Activated naive CD4-positive, alpha-beta T cell treated with anti-CD3 and anti-CD28 coated beads, Interleukin-2, amount 50 U/mL, for 24 hours (primary cell): ENCODE results near the gene TMEM179B.

Experiments
- H3K27ac Mint-ChIP-seq: one replicate; pipeline ENCODE4 v1.8.0; 2021; ENCODE audit warnings: mild to moderate bottlenecking, mixed read lengths
- H3K27me3 Mint-ChIP-seq: one replicate; pipeline ENCODE4 v1.8.0; 2021; ENCODE audit warnings: mixed read lengths
- H3K36me3 Mint-ChIP-seq: one replicate; pipeline ENCODE4 v1.8.0; 2021; ENCODE audit warnings: mixed read lengths
- H3K4me1 Mint-ChIP-seq: one replicate; pipeline ENCODE4 v1.8.0; 2021; ENCODE audit warnings: mixed read lengths
- H3K4me3 Mint-ChIP-seq: one replicate; pipeline ENCODE4 v1.8.0; 2021; ENCODE audit warnings: mild to moderate bottlenecking, mixed read lengths
- H3K9me3 Mint-ChIP-seq: one replicate; pipeline ENCODE4 v1.8.0; 2021; ENCODE audit warnings: mixed read lengths

The TMEM179B gene

DNA sequence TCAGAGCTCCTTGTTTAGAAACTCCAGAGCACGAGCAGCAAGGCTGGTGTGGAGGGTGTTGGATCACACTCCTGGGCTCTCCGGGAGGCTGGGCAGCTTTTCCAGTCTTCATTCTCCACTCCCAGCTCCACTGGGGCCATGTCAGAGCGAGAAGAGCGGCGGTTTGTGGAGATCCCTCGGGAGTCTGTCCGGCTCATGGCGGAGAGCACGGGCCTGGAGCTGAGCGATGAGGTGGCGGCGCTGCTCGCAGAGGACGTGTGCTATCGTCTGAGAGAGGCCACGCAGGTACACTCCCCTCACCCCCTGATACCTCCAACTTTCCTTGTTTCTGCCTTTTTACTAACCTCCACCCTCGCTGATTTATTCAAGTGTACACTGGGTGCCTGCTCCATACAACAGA is 11.6 kb upstream of the TMEM179B start:
- peaks cover 23% of the 10 kb centered on the region for H3K4me1 Mint-ChIP-seq
- no peak overlapping the region for H3K27ac Mint-ChIP-seq
- no peaks in the 10 kb centered on the region for H3K36me3 Mint-ChIP-seq
- H3K9me3 Mint-ChIP-seq: no peaks in the 10 kb centered on the region
- no peaks in the 10 kb centered on the region for H3K27me3 Mint-ChIP-seq
- H3K4me3 Mint-ChIP-seq: no peak overlapping the region

DNA sequence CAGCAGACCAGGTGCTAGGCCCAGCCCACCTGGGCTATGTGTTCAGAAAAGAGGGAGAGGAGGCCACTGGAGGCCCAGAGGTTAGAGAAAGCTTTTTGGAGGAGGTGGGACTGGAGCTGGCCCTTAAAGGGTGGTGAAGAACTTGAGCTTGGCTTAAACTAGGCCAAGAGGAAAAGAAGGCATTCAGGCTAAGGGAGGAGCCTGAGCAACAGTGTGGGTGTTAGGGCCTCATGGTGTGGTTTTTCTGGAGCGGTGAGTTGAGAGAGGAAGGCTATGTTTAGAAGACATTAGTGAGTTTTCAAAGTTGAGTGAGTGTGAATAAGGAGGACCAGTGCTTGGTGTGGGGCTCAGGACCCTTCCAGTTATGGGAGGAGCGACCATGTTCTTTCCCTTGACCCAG is 9.8 kb upstream of the TMEM179B start:
- Mint-ChIP-seq H3K9me3 (no peaks in the 10 kb centered on the region), H3K4me1 (peaks cover 11% of the 10 kb centered on the region), H3K27ac (peak overlapping the region; percentile 83), H3K4me3 (no peak overlapping the region), H3K36me3 (no peaks in the 10 kb centered on the region), H3K27me3 (no peaks in the 10 kb centered on the region)

DNA sequence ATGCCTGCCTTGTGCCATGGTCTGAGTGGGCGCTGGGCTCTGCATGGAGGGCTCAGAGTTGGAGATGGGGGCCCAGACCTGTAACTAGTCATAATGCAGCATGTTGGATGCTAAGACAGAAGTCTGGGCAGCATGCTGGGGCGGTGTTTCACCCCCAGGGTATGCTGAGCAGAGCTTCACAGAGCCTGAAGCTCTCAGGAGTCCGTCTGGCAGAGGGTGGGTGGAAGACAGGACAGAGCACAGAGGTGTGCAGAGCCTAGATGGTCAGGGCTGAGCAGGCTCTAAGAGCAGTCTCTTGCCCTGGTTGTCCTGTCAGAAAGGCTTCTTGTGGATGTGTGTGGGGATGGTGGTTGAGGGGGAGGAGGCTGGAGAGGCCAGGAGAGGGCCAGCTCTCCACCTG is 8.8 kb upstream of the TMEM179B start:
- no peak overlapping the region for H3K4me3 Mint-ChIP-seq
- H3K27ac Mint-ChIP-seq: no peak overlapping the region
- no peaks in the 10 kb centered on the region for H3K36me3 Mint-ChIP-seq
- H3K4me1 Mint-ChIP-seq: peaks cover 10% of the 10 kb centered on the region
- no peaks in the 10 kb centered on the region for H3K9me3 Mint-ChIP-seq
- H3K27me3 Mint-ChIP-seq: no peaks in the 10 kb centered on the region

GRCh38 chr11:62782753-62783152 is 4.4 kb upstream of the TMEM179B start:
- H3K36me3 Mint-ChIP-seq: no peaks in the 10 kb centered on the region
- H3K9me3 Mint-ChIP-seq: no peaks in the 10 kb centered on the region
- H3K4me3 Mint-ChIP-seq: no peak overlapping the region
- H3K4me1 Mint-ChIP-seq: peaks cover 12% of the 10 kb centered on the region
- no peak overlapping the region for H3K27ac Mint-ChIP-seq
- H3K27me3 Mint-ChIP-seq: no peaks in the 10 kb centered on the region

GRCh38 chr11:62786318-62787004 is 741 bp upstream of the TMEM179B start:
- Mint-ChIP-seq H3K27me3 (no peaks in the 10 kb centered on the region), H3K9me3 (no peaks in the 10 kb centered on the region), H3K36me3 (peaks cover 4% of the 10 kb centered on the region), H3K4me3 (peak overlapping the region; percentile 89), H3K4me1 (peaks cover 40% of the 10 kb centered on the region), H3K27ac (peak overlapping the region; percentile 90)

DNA sequence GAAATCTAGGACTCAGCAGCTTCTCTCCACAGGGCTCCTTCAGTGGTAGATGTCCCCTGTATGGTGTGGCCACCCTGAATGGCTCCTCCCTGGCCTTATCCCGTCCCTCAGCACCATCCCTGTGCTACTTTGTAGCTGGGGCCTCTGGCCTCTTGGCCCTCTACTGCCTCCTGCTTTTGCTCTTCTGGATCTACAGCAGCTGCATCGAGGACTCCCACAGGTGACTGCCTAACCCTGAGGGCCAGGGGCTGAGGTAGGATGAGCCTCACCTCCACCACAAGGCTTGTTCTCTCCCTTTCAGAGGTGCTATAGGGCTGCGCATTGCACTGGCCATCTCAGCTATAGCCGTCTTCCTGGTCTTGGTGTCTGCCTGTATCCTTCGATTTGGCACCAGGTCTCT is 1.8 kb downstream of the TMEM179B start:
- peaks cover 49% of the 10 kb centered on the region for H3K4me1 Mint-ChIP-seq
- H3K4me3 Mint-ChIP-seq: peak overlapping the region; percentile 95
- peaks cover 9% of the 10 kb centered on the region for H3K36me3 Mint-ChIP-seq
- no peaks in the 10 kb centered on the region for H3K27me3 Mint-ChIP-seq
- no peaks in the 10 kb centered on the region for H3K9me3 Mint-ChIP-seq
- H3K27ac Mint-ChIP-seq: peak overlapping the region; percentile 78

DNA sequence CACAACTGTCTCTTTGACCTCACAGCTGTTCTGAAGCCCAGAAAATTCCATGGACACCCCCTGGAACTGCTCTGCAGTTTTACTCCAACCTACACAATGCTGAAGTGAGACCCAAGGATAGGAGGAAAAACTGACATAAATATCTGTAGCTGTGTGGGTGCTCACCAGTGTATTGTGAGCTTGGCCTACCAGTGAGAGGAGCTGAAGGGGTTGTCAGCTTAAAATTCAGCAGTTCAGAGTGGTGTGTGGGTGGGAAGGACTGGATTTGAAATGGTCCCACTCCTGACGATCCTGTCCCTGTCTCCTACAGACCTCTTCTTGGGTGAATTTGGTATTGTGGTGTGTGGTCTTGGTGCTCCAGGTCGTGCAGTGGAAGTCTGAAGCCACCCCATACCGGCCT is 2.4 kb downstream of the TMEM179B start:
- Mint-ChIP-seq H3K4me3 (peak overlapping the region; percentile 95), H3K36me3 (peaks cover 9% of the 10 kb centered on the region), H3K27ac (peak overlapping the region; percentile 78), H3K4me1 (peaks cover 54% of the 10 kb centered on the region), H3K9me3 (no peaks in the 10 kb centered on the region), H3K27me3 (no peaks in the 10 kb centered on the region)

GRCh38 chr11:62791501-62792201 is 4.4 kb downstream of the TMEM179B start, which contains the start of gene TMEM223:
TSS of gene TMEM223 (minus strand) at chr11:62792006. CDS start at chr11:62791994, 12 bp downstream.
- peaks cover 44% of the 10 kb centered on the region for H3K4me1 Mint-ChIP-seq
- H3K36me3 Mint-ChIP-seq: peaks cover 13% of the 10 kb centered on the region
- H3K27me3 Mint-ChIP-seq: no peaks in the 10 kb centered on the region
- peak within 1 kb of the TSS; percentile 96 for H3K27ac Mint-ChIP-seq
- H3K9me3 Mint-ChIP-seq: no peaks in the 10 kb centered on the region
- peak within 1 kb of the TSS; percentile 95 for H3K4me3 Mint-ChIP-seq

- Mint-ChIP-seq H3K36me3 (peaks cover 13% of the 10 kb centered on the region), H3K4me3 (peak overlapping the region; percentile 95), H3K27me3 (no peaks in the 10 kb centered on the region), H3K27ac (peak overlapping the region; percentile 90), H3K9me3 (no peaks in the 10 kb centered on the region), H3K4me1 (peaks cover 44% of the 10 kb centered on the region)
Measured at GRCh38 chr11:62792202-62792575, 5.0 kb downstream of the TMEM179B start.

GRCh38 chr11:62794201-62794775 is 7.1 kb downstream of the TMEM179B start:
- H3K27ac Mint-ChIP-seq: peak overlapping the region; percentile 5
- H3K4me3 Mint-ChIP-seq: no peak overlapping the region
- no peaks in the 10 kb centered on the region for H3K27me3 Mint-ChIP-seq
- H3K9me3 Mint-ChIP-seq: no peaks in the 10 kb centered on the region
- H3K4me1 Mint-ChIP-seq: peaks cover 31% of the 10 kb centered on the region
- H3K36me3 Mint-ChIP-seq: peaks cover 18% of the 10 kb centered on the region

DNA sequence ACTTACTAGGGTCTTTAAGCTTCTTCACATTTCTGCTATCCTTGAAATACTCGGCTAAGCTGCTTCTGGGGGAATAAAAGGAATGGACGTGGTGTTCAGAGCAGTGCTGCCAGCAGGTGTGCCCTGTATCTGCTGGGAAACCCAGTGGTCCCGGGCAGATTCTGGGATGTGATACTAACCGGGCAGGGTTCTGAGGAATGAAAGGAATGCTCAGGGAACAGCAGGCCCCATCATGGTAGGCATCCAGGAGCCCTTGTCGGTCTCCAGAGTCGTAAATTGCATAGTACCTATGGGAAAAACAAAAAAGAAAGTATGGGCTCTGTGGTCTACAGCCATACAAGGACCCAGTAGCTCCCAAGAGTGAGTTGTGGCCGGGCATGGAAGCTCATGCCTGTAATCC is 9.1 kb downstream of the TMEM179B start:
- Mint-ChIP-seq H3K36me3 (peaks cover 19% of the 10 kb centered on the region), H3K27me3 (no peaks in the 10 kb centered on the region), H3K9me3 (no peaks in the 10 kb centered on the region), H3K4me1 (peaks cover 17% of the 10 kb centered on the region), H3K27ac (no peak overlapping the region), H3K4me3 (no peak overlapping the region)

GRCh38 chr11:62799486-62799885 is 12.3 kb downstream of the TMEM179B start:
- Mint-ChIP-seq H3K4me1 (peaks cover 29% of the 10 kb centered on the region), H3K36me3 (peaks cover 18% of the 10 kb centered on the region), H3K9me3 (no peaks in the 10 kb centered on the region), H3K4me3 (no peak overlapping the region), H3K27ac (no peak overlapping the region), H3K27me3 (no peaks in the 10 kb centered on the region)

- H3K36me3 Mint-ChIP-seq: peaks cover 19% of the 10 kb centered on the region
- H3K27ac Mint-ChIP-seq: peak overlapping the region; percentile 70
- H3K9me3 Mint-ChIP-seq: no peaks in the 10 kb centered on the region
- no peaks in the 10 kb centered on the region for H3K27me3 Mint-ChIP-seq
- H3K4me3 Mint-ChIP-seq: no peak overlapping the region
- H3K4me1 Mint-ChIP-seq: peaks cover 34% of the 10 kb centered on the region
Measured at GRCh38 chr11:62801071-62801470, 13.9 kb downstream of the TMEM179B start.

DNA sequence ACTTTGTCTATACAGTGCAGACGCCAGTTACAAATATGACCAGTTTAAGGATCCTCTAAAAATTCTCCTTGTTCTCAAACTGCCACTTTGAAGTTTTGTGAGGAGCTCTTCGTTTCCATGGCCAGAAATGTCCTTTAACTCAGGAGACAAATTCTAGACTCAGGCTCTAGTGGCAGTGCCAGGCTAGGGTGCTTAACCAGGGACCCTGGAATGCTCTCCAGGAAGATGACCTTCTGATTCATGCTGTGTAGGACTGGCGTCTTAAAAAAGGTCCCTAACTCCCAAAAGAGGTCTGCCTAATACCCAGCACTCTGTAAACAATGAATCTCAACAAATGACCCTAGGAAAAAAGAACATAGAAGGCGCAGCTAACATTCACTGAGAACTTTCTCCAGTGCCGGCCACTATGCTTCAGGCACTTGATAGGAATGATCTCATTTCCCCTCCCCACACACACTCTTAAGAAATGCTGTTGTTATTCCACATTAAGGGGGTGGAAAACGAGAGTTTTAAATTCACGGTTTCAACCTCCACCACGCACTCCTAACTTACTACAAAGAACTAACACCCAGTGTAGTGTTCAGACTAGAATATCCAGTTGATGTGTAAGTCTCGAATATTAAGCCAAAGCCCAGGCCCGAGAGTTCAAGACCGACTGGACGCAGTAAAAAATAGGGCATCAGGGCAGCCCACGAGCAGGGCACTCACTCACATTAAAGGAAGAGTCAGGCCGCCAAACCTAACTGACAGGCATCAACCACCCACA is 17.3 kb downstream of the TMEM179B start:
- no peaks in the 10 kb centered on the region for H3K9me3 Mint-ChIP-seq
- peak overlapping the region; percentile 100 for H3K27ac Mint-ChIP-seq
- H3K27me3 Mint-ChIP-seq: no peaks in the 10 kb centered on the region
- peak overlapping the region; percentile 100 for H3K4me3 Mint-ChIP-seq
- peaks cover 41% of the 10 kb centered on the region for H3K4me1 Mint-ChIP-seq
- H3K36me3 Mint-ChIP-seq: peaks cover 15% of the 10 kb centered on the region

DNA sequence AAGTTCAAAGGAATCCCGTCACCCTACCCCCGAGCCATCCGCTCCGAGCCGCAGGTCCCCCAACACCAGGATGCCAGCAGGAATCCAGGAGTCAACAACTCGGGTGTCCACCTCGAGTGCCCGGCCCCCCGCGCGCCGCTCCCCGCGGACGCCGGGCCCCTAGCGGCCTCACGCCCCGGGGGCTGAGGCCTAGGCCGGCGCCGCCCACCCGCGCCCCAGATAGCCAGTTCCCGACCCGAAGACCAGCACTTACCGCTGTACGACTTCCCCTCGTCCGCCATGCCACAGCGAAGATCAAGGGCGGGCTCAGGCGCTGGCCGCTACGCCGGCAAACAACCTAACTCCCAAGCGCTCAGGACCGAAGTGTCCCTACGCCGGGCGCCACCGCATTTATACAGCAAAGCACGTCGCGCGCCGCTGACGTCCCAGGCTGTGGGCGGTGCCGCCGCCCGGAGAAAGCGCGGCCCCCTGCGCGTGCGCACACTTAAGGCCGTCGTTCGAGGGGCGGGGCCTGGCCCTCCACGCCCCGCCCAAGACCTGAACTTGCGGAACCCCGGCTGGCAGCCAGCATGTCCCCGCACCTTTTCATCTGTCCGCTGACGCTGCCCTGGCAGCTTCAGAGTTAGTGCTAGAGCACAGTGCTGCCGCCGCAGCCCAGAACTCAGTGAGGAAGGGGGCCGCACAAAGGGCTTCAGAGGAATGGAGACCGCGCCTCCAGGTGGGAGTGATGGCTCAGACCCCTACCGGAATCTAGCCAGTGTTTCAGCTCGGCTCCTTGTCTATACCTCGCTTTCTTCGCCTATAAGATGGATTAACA is 18.1 kb downstream of the TMEM179B start, which contains the start of gene NXF1:
Gene NXF1 (minus strand): TSS at position 365 of the 817 bp plus-strand sequence. CDS start 84 bp downstream, at position 281.
- Mint-ChIP-seq H3K9me3 (no peaks in the 10 kb centered on the region), H3K27me3 (no peaks in the 10 kb centered on the region), H3K27ac (peak within 1 kb of the TSS; percentile 100), H3K36me3 (peaks cover 12% of the 10 kb centered on the region), H3K4me3 (peak within 1 kb of the TSS; percentile 100), H3K4me1 (peaks cover 41% of the 10 kb centered on the region)
